ENCODE results near the gene SYCP2L. TPM values are rescaled to one million over a fixed set of nuclear protein-coding genes. Genes with fewer than 3 reads are reported as not detected.
A peak's percentile ranks its signal among the peaks of the same experiment; 100 is the strongest.
"Not testable (repeated sequence)": the region's sequence is repeated elsewhere in the genome, so short reads cannot be mapped to it uniquely, and the experiment has no call there.

The SYCP2L gene
- total RNA-seq, 2 donors from 2014 or later, result 0.50 TPM; not detected in 1

GRCh38 chr6:10891960-10892359 lies 5.1 kb downstream of the SYCP2L start:
- H3K9me3 Mint-ChIP-seq, result no peaks in the 10 kb centered on the region
- no peaks in the 10 kb centered on the region for H3K36me3 Mint-ChIP-seq (ENCODE audit: low read depth)
- no peaks in the 10 kb centered on the region for H3K4me1 Mint-ChIP-seq
- H3K27me3 Mint-ChIP-seq, result peaks cover 50% of the 10 kb centered on the region
- no peak overlapping the region for H3K27ac Mint-ChIP-seq
- no peak for ATAC-seq (replicated peaks)
- H3K4me3 Mint-ChIP-seq, result no peak overlapping the region

GRCh38 chr6:10894958-10895357 lies 8.1 kb downstream of the SYCP2L start:
- H3K4me1 Mint-ChIP-seq, result no peaks in the 10 kb centered on the region
- no peaks in the 10 kb centered on the region for H3K36me3 Mint-ChIP-seq (ENCODE audit: low read depth)
- ATAC-seq (replicated peaks), result no peak
- no peak overlapping the region for H3K27ac Mint-ChIP-seq
- no peaks in the 10 kb centered on the region for H3K9me3 Mint-ChIP-seq
- H3K4me3 Mint-ChIP-seq, result no peak overlapping the region
- peaks cover 30% of the 10 kb centered on the region for H3K27me3 Mint-ChIP-seq

- no peak for ATAC-seq (replicated peaks)
- no peak overlapping the region for H3K4me3 Mint-ChIP-seq
- peaks cover 16% of the 10 kb centered on the region for H3K27me3 Mint-ChIP-seq
- H3K4me1 Mint-ChIP-seq, result no peaks in the 10 kb centered on the region
- no peak overlapping the region for H3K27ac Mint-ChIP-seq
- H3K9me3 Mint-ChIP-seq, result peaks cover 5% of the 10 kb centered on the region
- no peaks in the 10 kb centered on the region for H3K36me3 Mint-ChIP-seq (ENCODE audit: low read depth)
Measured at GRCh38 chr6:10896691-10897090, 9.8 kb downstream of the SYCP2L start.

GRCh38 chr6:10901770-10902169 lies 14.9 kb downstream of the SYCP2L start:
- ATAC-seq (replicated peaks), result peak; percentile 9
- Mint-ChIP-seq H3K27ac (no peak overlapping the region), H3K36me3 (ENCODE audit: low read depth) (no peaks in the 10 kb centered on the region), H3K9me3 (peaks cover 5% of the 10 kb centered on the region), H3K4me3 (no peak overlapping the region), H3K27me3 (no peaks in the 10 kb centered on the region), H3K4me1 (no peaks in the 10 kb centered on the region)

GRCh38 chr6:10904015-10904414 lies 17.2 kb downstream of the SYCP2L start:
- H3K27me3 Mint-ChIP-seq, result peaks cover 3% of the 10 kb centered on the region
- H3K36me3 Mint-ChIP-seq (ENCODE audit: low read depth), result no peaks in the 10 kb centered on the region
- ATAC-seq (replicated peaks), result no peak
- H3K4me1 Mint-ChIP-seq, result no peaks in the 10 kb centered on the region
- H3K9me3 Mint-ChIP-seq, result peaks cover 5% of the 10 kb centered on the region
- H3K4me3 Mint-ChIP-seq, result no peak overlapping the region
- H3K27ac Mint-ChIP-seq, result no peak overlapping the region

- ATAC-seq (replicated peaks), result no peak
- Mint-ChIP-seq H3K4me3 (no peak overlapping the region), H3K27me3 (peaks cover 13% of the 10 kb centered on the region), H3K9me3 (no peaks in the 10 kb centered on the region), H3K4me1 (no peaks in the 10 kb centered on the region), H3K27ac (no peak overlapping the region), H3K36me3 (ENCODE audit: low read depth) (no peaks in the 10 kb centered on the region)
Measured at GRCh38 chr6:10908228-10908627, 21.4 kb downstream of the SYCP2L start.

GRCh38 chr6:10919520-10919919 lies 32.7 kb downstream of the SYCP2L start:
- not testable (repeated sequence) for H3K27ac Mint-ChIP-seq; H3K4me3 Mint-ChIP-seq; H3K36me3 Mint-ChIP-seq (ENCODE audit: low read depth); H3K9me3 Mint-ChIP-seq; ATAC-seq (replicated peaks); H3K4me1 Mint-ChIP-seq
- peaks cover 18% of the 10 kb centered on the region for H3K27me3 Mint-ChIP-seq

- no peak overlapping the region for H3K4me3 Mint-ChIP-seq
- no peaks in the 10 kb centered on the region for H3K9me3 Mint-ChIP-seq
- no peak overlapping the region for H3K27ac Mint-ChIP-seq
- no peaks in the 10 kb centered on the region for H3K36me3 Mint-ChIP-seq (ENCODE audit: low read depth)
- H3K4me1 Mint-ChIP-seq, result no peaks in the 10 kb centered on the region
- no peak for ATAC-seq (replicated peaks)
- peaks cover 21% of the 10 kb centered on the region for H3K27me3 Mint-ChIP-seq
Measured at GRCh38 chr6:10933126-10933525, 46.3 kb downstream of the SYCP2L start.

GRCh38 chr6:10939840-10940239 lies 53.0 kb downstream of the SYCP2L start:
- H3K4me3 Mint-ChIP-seq, result no peak overlapping the region
- peaks cover 7% of the 10 kb centered on the region for H3K27me3 Mint-ChIP-seq
- no peak for ATAC-seq (replicated peaks)
- no peak overlapping the region for H3K27ac Mint-ChIP-seq
- no peaks in the 10 kb centered on the region for H3K4me1 Mint-ChIP-seq
- H3K36me3 Mint-ChIP-seq (ENCODE audit: low read depth), result no peaks in the 10 kb centered on the region
- no peaks in the 10 kb centered on the region for H3K9me3 Mint-ChIP-seq

- H3K4me1 Mint-ChIP-seq, result no peaks in the 10 kb centered on the region
- peaks cover 3% of the 10 kb centered on the region for H3K9me3 Mint-ChIP-seq
- ATAC-seq (replicated peaks), result no peak
- H3K27ac Mint-ChIP-seq, result no peak overlapping the region
- H3K4me3 Mint-ChIP-seq, result no peak overlapping the region
- H3K27me3 Mint-ChIP-seq, result peaks cover 18% of the 10 kb centered on the region
- no peaks in the 10 kb centered on the region for H3K36me3 Mint-ChIP-seq (ENCODE audit: low read depth)
Measured at GRCh38 chr6:10945845-10946244, 59.0 kb downstream of the SYCP2L start.

GRCh38 chr6:10947966-10948365 lies 61.1 kb downstream of the SYCP2L start:
- Mint-ChIP-seq H3K27ac (no peak overlapping the region), H3K9me3 (peaks cover 3% of the 10 kb centered on the region), H3K4me3 (no peak overlapping the region), H3K27me3 (peaks cover 18% of the 10 kb centered on the region), H3K36me3 (ENCODE audit: low read depth) (no peaks in the 10 kb centered on the region), H3K4me1 (no peaks in the 10 kb centered on the region)
- ATAC-seq (replicated peaks), result no peak

GRCh38 chr6:10949579-10950490 lies 63.0 kb downstream of the SYCP2L start:
- peaks cover 11% of the 10 kb centered on the region for H3K9me3 Mint-ChIP-seq
- no peak for ATAC-seq (replicated peaks)
- no peaks in the 10 kb centered on the region for H3K36me3 Mint-ChIP-seq (ENCODE audit: low read depth)
- peaks cover 28% of the 10 kb centered on the region for H3K27me3 Mint-ChIP-seq
- H3K27ac Mint-ChIP-seq, result no peak overlapping the region
- H3K4me1 Mint-ChIP-seq, result no peaks in the 10 kb centered on the region
- H3K4me3 Mint-ChIP-seq, result no peak overlapping the region

GRCh38 chr6:10951675-10952282 lies 64.9 kb downstream of the SYCP2L start:
- no peak overlapping the region for H3K4me3 Mint-ChIP-seq
- H3K4me1 Mint-ChIP-seq, result no peaks in the 10 kb centered on the region
- no peak for ATAC-seq (replicated peaks)
- peaks cover 26% of the 10 kb centered on the region for H3K27me3 Mint-ChIP-seq
- peaks cover 11% of the 10 kb centered on the region for H3K9me3 Mint-ChIP-seq
- no peaks in the 10 kb centered on the region for H3K36me3 Mint-ChIP-seq (ENCODE audit: low read depth)
- no peak overlapping the region for H3K27ac Mint-ChIP-seq

- no peaks in the 10 kb centered on the region for H3K36me3 Mint-ChIP-seq (ENCODE audit: low read depth)
- no peak overlapping the region for H3K27ac Mint-ChIP-seq
- H3K4me3 Mint-ChIP-seq, result no peak overlapping the region
- H3K4me1 Mint-ChIP-seq, result no peaks in the 10 kb centered on the region
- peaks cover 9% of the 10 kb centered on the region for H3K9me3 Mint-ChIP-seq
- H3K27me3 Mint-ChIP-seq, result peaks cover 16% of the 10 kb centered on the region
- ATAC-seq (replicated peaks), result peak; percentile 71
Measured at GRCh38 chr6:10954590-10955010, 67.7 kb downstream of the SYCP2L start.

- ATAC-seq (replicated peaks), result no peak
- Mint-ChIP-seq H3K36me3 (ENCODE audit: low read depth) (no peaks in the 10 kb centered on the region), H3K27me3 (peaks cover 20% of the 10 kb centered on the region), H3K4me3 (no peak overlapping the region), H3K9me3 (peaks cover 9% of the 10 kb centered on the region), H3K4me1 (no peaks in the 10 kb centered on the region), H3K27ac (no peak overlapping the region)
Measured at GRCh38 chr6:10956776-10957175, 69.9 kb downstream of the SYCP2L start.

Data from activated T-helper 17 cell treated with anti-CD3 and anti-CD28 coated beads, Interleukin-2, amount 50 U/mL, for 72 hours (primary cell).